GM19468 (cell line): Measurements from ENCODE around the gene SLC16A3.

Experiments used
- ATAC-seq: cut with Tn5 transposase; IDR thresholded peaks from one replicate; pipeline ENCODE4 v1.9.1; 2021; ENCODE audit warnings: mild to moderate bottlenecking, moderate library complexity, moderate number of reproducible peaks; ENCODE audit not compliant: unreplicated experiment; ENCODE audit errors: extremely low read depth

The SLC16A3 gene

GRCh38 chr17:82280537-82280936 is 51.7 kb downstream of the SLC16A3 start:
- no peak for ATAC-seq

GRCh38 chr17:82281076-82281475 is 52.2 kb downstream of the SLC16A3 start:
- ATAC-seq: no peak

DNA sequence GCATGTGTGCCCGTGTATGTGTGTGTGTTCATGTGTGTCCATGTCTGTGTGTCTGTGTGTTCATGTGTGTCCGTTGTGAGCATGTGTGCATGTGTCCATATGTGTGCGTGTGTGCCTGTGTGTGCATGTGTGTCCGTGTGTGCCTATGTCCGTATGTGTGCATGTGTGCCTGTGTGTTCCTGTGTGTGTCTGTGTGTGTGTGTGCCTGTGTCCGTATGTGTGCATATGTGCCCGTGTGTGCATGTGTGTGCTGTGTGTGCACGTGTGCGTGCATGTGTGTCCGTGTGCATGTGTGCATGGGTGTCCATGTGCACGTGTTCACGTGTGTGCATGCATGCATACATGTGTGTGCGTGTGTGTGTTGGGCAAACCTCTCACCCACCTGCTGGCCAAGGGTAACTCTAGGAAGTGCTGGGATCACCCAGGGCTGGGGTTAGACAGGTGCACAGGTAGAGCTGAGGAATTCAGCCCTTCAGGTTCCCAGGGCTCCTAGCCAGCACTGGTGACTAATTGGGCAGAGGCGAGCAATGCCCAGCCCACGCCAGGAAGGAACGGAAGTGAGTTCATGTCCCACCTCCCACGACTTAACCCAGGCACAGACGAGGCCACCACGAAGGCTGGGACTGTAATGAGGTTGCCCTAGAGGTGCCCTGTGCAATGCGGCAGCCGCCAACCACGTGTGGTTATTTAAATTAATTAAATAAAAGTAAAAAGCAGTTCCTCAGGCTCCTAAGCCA is 52.8 kb downstream of the SLC16A3 start:
- no peak for ATAC-seq

GRCh38 chr17:82282239-82283207 is 53.7 kb downstream of the SLC16A3 start:
- ATAC-seq: no peak

DNA sequence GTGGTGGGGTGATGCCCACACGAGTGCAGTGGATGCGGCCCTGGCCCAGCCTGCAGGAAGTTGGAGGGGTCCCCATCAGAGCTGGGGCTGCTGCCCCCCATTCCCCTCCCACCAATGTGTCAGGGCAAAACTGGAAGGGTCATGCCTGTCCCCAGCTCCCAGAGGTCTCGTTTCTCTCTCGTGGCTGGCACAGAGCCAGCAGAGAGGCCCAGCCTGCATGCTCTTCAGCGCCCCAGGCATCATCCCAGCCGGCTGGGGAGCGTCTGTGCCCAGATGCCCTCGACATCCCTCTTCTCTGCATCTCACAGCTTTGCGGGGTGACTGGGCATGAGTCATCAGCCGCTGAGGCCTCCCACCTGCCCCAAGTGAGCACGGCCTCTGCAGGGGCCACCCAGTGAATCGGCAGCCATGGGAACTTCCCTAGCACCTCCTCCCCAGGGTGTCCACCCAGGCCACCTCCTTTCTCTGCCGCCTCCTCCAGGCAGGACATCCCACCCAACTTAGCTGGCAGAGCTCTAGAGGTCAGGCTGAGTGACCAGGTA is 54.4 kb downstream of the SLC16A3 start:
- no peak for ATAC-seq

DNA sequence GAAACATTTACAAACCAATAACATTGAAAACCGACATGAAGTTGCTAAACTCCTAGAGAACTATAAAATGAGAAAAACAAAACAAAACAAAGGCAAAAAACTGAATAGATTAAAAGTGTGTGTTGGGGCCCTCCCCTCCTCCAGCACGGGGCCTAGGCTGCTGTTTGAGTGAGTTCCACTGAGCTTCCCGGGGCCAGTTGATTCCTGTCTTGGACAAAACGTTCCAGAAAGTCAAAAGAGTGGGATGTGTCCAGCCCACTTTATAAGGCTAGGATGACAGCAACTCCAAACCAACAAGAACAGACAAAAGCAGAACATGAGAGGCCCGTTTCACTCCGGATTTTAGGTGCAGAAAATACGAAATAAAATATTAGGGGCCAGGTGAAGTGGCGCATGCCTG is 56.3 kb downstream of the SLC16A3 start:
- ATAC-seq: no peak

DNA sequence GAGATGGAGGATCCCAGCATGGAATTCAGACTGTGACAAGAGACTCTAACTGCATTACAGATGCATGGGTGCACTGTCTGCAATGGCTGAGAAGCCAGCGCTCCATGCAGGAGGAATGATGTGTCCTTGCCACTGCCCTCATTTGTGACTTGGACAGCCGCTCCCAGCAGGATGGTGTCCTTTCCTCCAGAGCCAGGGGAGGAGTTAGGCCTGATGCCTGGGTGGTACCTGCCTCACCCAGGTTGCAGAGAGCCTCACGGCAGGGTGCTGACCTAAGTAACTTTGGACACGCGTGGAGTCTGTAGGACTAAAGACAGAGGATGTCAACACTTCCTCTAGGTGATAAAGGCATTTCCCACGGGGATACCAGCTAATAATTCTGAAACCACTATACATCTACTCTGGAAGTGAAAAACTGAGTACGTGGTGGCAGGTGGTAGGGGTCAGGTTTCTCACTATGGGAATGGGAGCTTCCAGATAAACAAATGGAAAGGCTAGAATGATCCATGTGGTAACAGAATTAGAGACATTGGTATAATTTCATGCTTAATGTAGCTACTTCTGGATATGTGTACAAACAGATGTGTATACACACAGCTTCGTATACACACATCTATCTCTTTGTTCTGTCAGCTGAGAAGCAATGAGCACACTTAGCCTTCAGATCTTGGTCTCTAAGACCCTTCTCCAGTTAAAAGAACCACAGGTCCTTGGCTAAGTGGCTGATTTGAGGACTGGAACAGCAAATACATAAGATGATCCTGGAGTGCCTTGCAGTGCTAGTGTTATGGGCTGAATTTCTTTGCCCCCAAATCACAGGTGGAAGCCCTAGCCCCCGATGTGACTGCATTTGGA is 58.4 kb downstream of the SLC16A3 start:
- ATAC-seq: no peak

GRCh38 chr17:82287868-82288801 is 59.3 kb downstream of the SLC16A3 start:
- ATAC-seq: no peak
